Germinal center (tissue), 1 donor: ENCODE results near the gene AKNA.

Experiments
- DNase-seq: peaks from one replicate; pipeline ENCODE4 v3.0.0; 2012; ENCODE audit warnings: mixed read lengths, low spot score

AKNA gene

GRCh38 chr9:114374936-114375335 is 12.8 kb downstream of the AKNA start:
- DNase-seq = no peak

- no peak for DNase-seq
Observed at GRCh38 chr9:114373960-114374730, 13.6 kb downstream of the AKNA start.

GRCh38 chr9:114372921-114373448 is 14.8 kb downstream of the AKNA start:
- peak; percentile 89 for DNase-seq

GRCh38 chr9:114371973-114372917 is 15.5 kb downstream of the AKNA start:
- no peak for DNase-seq

GRCh38 chr9:114371343-114371944 is 16.3 kb downstream of the AKNA start:
- no peak for DNase-seq

- DNase-seq = no peak
Observed at GRCh38 chr9:114370968-114371320, 16.8 kb downstream of the AKNA start.

GRCh38 chr9:114370251-114370967 is 17.4 kb downstream of the AKNA start:
- DNase-seq = no peak

- DNase-seq = no peak
Observed at GRCh38 chr9:114369216-114370130, 18.3 kb downstream of the AKNA start.

- DNase-seq = no peak
Observed at GRCh38 chr9:114367772-114368569, 19.8 kb downstream of the AKNA start.

GRCh38 chr9:114367366-114367765 is 20.4 kb downstream of the AKNA start:
- DNase-seq = no peak

GRCh38 chr9:114366334-114367128 is 21.3 kb downstream of the AKNA start:
- DNase-seq = no peak

- no peak for DNase-seq
Observed at GRCh38 chr9:114365194-114365593, 22.6 kb downstream of the AKNA start.

GRCh38 chr9:114364134-114365041 is 23.4 kb downstream of the AKNA start:
- DNase-seq = no peak

GRCh38 chr9:114363424-114363823 is 24.4 kb downstream of the AKNA start:
- no peak for DNase-seq

GRCh38 chr9:114362394-114362793 is 25.4 kb downstream of the AKNA start:
- DNase-seq = no peak

- DNase-seq = no peak
Observed at GRCh38 chr9:114361542-114361941, 26.2 kb downstream of the AKNA start.

GRCh38 chr9:114359801-114360200 is 28.0 kb downstream of the AKNA start:
- DNase-seq = no peak

GRCh38 chr9:114357911-114358328 is 29.9 kb downstream of the AKNA start:
- no peak for DNase-seq
